Measurements from ENCODE around the gene NUSAP1.

GRCh38 chr15:41396111-41396510, 63.4 kb downstream of the NUSAP1 start:
- TF ChIP-seq CTCF (IDR thresholded peaks at IDR 0.05) (no peak), POLR2A (IDR thresholded peaks at IDR 0.05) (no peak)

All from uterus (tissue), 2 donors.